GM18505 (cell line): ENCODE measurements around the gene OGA.

Experiments
- ATAC-seq: cut with Tn5 transposase; IDR thresholded peaks from one replicate; pipeline ENCODE4 v1.9.1; 2021; ENCODE audit not compliant: unreplicated experiment
- POLR2A ChIP-seq: IDR thresholded peaks from 4 replicates; pipeline ENCODE4 v1.6.1; 2011; ENCODE audit warnings: borderline replicate concordance; ENCODE audit not compliant: insufficient read depth, insufficient read length; ENCODE audit errors: extremely low read depth

OGA gene

DNA sequence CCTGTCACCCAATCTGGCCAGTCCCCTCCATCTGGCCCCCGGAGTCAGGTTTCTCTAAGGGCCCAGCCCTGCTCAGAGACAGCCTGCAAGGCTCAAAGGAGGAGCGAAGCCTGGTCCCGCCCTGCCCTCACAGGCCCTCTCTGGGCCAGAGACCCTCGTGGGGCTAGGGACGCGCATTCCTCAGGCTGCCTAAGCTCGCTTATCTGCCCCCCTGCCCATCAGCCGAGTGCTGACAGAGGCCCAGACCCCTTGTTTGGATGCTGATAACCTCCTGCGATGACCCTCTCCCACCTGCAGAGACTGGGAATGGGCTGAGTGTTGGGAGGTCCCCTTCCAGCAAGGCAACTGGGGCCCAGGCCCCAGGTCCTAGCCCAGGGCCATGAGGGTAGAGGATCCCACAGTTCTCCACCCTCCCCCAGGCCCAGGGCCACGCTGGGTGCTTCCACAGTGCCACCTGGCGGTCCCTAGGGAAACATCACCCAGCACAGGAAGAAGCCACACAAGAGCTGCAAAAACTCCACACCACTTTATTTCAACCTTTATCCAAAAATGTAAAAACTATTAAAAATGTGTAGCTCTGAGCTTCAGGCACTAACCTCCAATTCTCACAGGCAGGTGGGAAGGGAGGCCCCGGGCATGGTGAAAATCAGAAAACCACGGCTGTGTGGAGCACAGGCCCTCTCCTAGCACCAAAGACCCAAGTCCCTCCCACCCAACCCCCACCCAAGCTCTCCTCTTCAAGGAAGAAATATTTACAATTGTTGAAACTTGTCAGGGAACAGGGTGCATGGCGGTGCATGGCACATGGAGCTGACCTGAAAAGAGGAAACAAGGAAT is 37.2 kb downstream of the OGA start:
- ATAC-seq, result no peak

DNA sequence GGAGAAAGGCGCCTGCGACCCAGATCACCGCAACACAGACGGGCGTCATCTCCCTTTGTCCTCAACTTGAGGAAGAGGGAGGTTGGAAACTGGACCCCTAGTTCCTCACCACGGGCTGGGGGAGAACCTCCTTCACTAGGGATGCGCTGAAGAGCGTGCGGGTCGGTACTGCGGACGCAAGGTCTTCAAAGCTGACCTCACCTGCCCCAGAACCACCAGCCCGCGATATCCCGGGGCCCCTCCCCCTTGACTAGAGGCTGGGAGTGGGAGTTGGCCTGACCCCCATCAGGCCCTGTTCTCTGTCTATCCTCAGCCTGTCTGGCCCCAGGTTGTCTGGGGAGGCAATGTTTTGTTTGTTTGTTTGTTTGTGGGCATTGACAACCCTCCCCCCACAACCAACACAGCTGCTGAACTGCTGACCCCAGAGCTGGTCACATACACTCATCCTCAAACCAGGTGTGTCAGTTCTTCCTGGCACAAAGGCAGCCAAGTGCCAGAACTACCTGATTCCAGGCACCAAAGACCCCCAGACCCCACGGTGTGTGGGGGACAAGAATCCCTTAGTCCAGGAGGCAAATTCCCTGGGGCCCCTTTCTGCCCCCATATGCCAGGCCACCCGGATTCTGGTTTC is 37.9 kb downstream of the OGA start:
- TF ChIP-seq POLR2A, result no peak
- no peak for ATAC-seq

More for the DNA sequence above, 37.2 kb downstream of the OGA start:
- no peak for TF ChIP-seq POLR2A

DNA sequence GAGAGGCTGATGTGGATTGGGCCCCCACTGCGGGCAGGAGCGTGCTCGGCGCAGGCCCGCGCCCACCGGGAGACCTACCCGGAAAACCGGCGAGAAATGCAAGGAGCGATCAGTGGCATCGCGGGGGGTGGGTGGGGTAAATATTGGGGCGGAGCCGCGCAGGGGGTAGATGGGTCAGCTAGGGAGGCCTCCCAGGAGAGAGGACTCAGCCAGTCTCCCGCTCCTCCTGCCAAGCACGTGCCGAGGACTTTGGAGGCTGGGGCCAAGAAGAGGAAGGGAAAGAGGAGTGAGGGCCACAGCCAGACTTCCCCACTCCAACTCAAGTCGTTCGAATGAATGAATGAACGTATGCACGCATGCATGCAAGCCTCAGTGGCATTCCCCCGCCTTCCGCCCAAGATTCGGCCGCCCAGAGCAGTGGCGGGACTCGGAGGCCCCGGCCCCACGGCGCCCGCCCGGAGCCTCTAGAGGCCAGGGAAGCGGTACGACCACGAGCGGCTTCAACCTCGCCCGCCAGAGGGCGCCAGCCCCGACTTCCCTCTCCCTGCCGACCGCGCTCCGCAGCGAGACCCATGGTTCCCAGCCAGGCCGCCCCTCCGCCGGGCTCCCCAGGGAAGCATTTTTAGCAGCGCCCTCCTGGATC is 38.6 kb downstream of the OGA start:
- no peak for TF ChIP-seq POLR2A
- no peak for ATAC-seq

DNA sequence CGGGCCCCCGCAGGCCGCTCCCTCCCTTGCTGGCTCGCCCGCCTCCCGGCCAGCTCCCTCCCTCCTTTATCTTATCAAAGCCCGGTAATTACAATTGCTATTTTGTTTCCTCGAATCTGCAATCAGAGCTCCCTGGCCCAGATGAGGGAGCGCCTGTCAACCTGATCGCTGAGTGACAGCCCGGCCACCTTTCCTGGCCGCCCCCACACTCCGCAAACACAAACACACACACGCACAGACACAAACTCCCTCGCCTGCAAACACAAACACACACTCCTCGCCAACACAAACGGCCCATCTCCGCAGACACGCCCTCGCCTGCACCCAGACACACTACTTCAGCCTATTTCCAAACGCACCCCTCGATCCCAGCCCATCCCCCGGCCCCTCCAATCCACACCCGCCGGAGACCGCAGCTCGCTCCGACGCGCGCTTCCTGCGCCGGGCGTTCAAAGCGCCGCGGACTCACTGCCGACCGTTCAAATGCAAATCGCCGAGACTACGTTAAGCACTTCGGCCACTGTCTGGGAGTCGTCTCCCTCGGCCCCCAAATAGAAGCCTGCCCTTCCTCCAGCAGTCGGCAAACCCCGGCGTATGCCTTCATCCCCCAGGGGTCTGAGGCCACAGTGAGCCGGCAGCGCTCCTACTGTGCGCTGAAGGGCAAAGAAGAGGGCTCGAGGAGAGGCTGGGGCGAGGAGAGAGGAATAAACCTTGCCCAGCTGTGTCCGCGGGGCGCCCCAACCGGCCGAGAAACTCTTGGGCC is 39.3 kb downstream of the OGA start:
- ATAC-seq, result no peak
- no peak for TF ChIP-seq POLR2A

DNA sequence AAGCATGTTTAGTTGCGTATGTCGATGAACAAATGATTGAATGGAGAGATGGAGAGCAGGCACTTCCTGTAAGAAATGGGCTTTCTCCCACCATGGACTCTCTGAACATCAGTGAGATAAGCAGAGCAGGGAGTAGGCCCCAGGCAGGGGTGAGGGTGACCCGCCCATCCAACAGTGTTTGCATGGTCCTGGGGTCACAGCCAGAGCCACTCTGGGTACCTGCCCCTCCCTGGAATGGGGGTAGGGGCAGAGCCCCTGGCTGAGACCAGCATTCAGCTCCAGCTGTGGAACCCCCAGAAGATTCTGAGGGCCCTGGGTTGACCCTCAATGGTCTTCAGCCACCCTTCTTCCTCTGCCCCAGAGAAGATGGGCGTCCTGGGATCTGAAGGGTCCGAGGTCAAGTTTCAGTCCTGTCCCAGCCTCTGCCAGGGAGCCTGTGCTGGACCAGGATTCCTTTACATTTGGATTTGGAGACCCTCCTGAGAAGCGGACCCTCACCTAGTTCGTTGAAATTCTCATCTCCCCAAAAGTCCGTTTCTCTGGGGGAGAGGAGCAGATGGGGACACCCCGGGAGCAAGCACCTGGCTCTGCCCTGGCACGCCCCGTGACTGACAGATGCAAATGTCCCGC is 40.0 kb downstream of the OGA start:
- no peak for TF ChIP-seq POLR2A
- no peak for ATAC-seq

DNA sequence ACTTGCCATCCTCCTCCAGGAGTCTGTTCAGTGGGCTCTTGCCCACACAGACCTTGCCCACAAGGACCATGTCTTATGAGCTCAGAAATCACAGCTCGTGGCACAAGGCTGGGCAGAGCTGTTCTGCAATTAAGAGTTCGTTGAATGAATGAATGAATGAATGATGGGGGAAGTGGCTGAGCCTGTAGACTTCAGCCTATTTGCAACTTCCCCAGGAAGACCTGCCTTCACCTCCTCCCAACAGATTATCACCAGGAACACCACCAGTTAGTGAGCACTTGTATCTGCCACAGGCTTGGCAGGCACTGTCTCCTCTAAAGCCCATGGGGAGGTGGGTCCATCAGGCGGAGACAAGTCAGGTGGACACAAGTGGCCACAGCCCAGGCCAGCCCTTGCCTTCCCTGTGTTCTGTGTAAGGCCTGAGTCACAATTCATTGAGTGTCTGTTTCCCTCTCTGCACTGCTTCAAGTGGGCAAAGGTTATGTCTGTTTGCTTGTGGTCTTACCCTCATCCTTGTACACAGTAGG is 40.6 kb downstream of the OGA start:
- no peak for ATAC-seq
- no peak for TF ChIP-seq POLR2A

DNA sequence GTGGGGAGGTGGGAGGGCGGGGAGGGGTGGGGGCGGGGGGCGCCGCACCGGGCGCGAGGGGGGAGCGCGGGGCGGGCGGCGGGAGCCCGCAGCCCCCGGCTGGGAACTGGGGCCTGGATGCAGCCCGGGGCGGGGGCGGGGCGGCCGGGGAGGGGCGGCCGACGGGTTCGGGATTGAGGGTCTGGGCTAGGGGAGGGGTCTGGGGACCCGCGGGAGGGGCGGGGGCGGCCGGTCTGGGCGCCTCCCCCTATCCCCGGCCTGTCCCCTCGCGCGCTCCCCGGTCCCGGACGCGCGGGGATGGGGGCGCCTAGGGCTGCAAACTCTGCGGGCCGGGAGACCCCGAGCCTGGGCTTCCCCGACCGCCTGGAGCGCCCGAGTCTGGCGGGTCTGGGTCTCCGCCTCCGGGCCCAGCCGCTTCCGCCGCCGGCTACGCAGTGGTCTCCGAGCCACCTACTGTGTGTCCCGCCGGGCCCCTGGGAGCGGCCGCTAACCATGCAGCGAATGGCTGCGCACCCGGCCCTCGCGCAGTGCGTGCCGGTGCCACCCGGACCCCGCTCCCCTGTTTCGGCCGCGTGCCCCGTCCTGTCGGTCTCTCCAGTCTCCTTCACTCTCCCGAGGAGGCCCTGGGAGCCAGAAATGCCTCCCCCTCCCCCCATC is 42.0 kb downstream of the OGA start:
- no peak for TF ChIP-seq POLR2A
- ATAC-seq, result no peak

DNA sequence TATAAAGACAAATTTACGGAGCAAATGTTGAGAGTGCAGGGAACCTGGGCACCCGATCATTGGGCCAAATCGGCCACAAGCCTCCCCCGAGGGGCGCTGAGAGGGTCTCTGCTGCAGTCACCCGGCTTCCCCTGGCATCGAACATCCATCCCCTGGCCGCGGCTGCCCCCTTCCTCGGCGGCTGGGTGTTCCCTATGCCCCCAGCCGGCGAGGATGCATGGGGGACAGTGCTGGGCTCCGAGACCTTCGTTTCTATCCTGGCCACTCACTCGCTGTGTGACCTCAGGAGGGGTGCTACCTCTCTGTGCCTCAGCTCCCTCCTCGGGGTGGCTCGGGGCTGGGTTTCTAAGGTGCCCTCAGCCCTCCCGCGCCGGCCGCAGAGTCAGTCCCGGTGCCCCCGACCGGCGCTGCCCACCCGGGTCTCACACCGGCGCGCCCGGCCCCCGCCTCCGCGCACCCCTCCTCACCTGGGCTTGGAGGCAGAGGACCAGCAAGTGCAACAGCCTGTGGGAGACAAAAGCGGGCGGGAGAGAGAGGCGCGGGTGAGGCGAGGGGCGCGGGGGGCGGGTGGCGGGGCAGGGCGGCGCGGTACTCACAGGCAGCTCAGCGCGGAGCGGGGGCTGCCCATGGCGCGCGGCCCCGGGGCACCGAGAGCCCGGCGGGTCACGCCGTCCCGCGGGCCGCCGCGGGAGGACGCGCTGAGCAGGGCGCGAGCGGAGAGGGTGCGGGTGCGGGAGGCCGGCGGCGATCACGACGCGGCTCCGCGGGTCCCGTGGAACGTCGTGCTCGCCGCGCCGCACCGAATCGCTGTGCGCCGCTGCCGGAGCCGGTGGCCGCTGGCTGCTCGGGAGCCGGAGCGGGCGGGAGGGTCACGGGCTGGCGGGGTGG is 42.7 kb downstream of the OGA start, which contains the start of gene FGF8:
Gene FGF8 (minus strand): TSS at position 842 of the 888 bp plus-strand sequence. CDS start 214 bp downstream, at position 628.
- no peak for TF ChIP-seq POLR2A
- no peak for ATAC-seq

DNA sequence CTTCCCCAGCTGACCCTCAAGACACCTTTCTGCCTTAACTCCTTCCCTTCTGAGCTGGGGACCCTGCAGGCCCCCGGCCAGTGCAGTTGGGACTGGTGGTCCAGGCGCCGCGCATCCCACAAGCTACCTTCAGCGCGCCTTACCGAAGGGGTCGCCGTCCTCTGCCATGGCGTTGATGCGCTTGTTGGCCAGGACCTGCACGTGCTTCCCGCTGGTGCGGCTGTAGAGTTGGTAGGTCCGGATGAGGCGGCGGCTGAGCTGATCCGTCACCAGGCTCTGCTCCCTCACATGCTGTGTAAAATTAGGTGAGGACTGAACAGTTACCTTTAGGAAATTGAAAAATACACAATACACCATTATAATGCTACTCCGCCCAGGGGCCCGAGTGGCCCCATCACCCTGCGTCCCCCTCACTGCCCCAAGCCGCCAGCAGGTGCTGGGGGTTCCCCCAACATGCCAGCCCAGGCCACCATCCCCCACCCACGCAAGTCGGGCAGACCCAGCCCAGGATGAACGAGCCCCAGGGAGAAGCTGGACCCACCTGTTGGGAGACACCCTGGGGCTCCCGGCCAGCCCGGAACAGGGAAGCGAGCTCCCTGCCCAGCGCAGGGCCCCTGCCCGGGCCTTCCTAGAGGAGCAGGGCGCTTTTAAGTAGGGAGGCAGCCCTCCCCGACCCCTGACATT is 43.5 kb downstream of the OGA start:
- no peak for ATAC-seq
- TF ChIP-seq POLR2A, result no peak

DNA sequence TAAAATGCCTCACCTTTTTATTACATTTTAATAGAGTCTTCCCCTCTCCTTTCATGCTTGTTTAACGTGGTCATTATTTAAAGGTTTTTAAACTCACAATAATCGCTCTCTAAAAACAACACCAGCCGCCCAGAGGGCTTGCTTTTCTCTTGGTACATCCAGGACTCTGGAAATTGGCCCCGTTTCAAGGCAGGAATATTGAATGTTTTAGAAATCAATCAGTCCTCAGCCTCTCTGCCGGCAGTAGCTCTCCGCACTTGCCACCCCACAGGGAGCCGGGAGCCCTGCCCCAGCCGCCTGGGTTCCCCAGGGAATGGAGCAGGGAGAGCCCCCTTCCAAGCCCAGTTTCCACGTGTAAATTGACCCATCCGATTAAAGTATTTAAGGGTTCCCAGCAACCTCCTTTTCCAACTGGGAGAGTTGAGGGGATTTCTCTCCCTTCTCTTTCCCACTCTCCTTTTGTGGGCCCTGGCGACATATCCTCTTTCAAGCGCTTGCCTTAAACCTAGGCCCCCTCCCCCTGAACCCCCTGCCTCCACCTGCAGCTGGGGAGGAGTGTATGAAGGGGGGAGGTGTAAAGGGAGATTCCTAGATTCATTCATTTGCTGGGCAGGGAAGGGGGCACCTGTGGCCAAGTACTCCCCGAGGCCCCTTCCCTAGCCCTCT is 44.2 kb downstream of the OGA start:
- no peak for ATAC-seq
- TF ChIP-seq POLR2A, result no peak

DNA sequence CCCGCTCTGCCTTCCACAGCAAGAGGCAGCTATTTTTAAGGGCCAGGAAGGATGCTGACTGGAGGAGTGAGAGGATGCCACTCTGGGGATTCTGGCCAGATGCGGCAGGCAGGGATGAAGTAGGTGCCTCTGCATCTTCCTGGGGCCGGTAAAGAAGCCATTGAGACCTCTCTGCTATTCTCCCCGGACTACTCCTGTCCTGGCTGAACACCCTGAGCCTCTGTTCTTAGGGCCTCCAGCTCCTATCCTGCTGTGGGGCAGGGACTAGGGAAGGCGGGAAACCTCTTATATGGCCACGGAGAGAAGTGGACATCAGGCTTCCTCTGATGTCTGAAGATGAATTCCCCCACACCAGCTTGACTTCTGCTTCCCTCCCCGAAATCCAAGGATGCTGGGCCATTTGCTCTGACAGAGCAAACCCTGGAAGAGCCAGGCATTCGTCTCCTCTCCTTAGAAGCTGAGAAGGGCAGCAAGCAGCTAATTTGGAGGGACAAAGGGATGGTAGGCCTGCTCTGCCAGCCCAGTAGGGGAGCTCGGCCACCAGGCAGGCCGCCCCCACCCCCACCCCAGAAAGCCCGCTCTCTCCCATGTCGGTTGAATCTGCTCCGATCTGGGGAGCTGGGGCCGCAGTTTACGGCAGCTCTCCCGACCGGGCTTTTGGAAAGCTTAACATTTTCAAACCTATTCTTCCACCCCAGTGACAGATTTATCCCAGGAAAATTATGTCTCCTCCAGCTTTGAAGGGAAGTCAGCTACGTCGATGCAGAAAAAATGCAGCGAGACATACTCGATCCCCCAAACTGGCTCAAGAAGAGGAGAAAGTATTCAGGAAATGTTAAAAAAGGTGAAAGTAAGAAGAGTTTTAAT is 45.1 kb downstream of the OGA start:
- TF ChIP-seq POLR2A, result no peak
- ATAC-seq, result no peak
